B cell (primary cell): Measurements from ENCODE around the gene HPD. TPM values are rescaled to one million over a fixed set of nuclear protein-coding genes. Genes with fewer than 3 reads are reported as not detected.

Source experiments
- ATAC-seq: fragments of 200-7000 bp; cut with Tn5 transposase; one replicate; pipeline ENCODE4 v1.10.0; 2021; ENCODE audit warnings: low read depth, mild to moderate bottlenecking, moderate number of reproducible peaks, moderate library complexity
- CTCF ChIA-PET: fragments of 350-600 bp; sonication (Branson Sonifier 250); formaldehyde crosslinking; loops from one replicate; lab custom pipeline; 2021; ENCODE audit warnings: antibody characterized with exemption, inconsistent platforms; lab: Charles Lee
- POLR2A ChIA-PET: fragments of 350-600 bp; sonication (Branson Sonifier 250); formaldehyde crosslinking; loops from one replicate; lab custom pipeline; 2021; ENCODE audit warnings: antibody characterized with exemption; lab: Charles Lee
- DNase-seq: peaks from one replicate; pipeline ENCODE4 v3.0.0; 2013
- H2AFZ ChIP-seq: 2 replicates; pipeline ENCODE4 v1.6.1; 2012; ENCODE audit warnings: mild to moderate bottlenecking, low read depth, low read length; ENCODE audit not compliant: insufficient read depth, poor library complexity, severe bottlenecking
- H3K27ac ChIP-seq, 2 donors: 1 replicate in 1 of 2; 2 replicates in 1 of 2; pipeline ENCODE4 v1.5.1; 2012 to 2013; ENCODE audit warnings: low read length in 2 of 2, mild to moderate bottlenecking in 2 of 2, moderate library complexity in 1 of 2
- H3K27me3 ChIP-seq, 4 experiments: fragments of 200-600 bp in 1 of 4; sonication (generic) in 1 of 4; replicated peaks in 1 of 4; 1 replicate in 2 of 4; 2 replicates in 2 of 4; pipeline versions ENCODE4 v1.6.1 to v1.7.0; 2013 to 2016; ENCODE audit warnings: low read length in 3 of 4, mild to moderate bottlenecking in 2 of 4, mixed read lengths in 1 of 4, moderate library complexity in 1 of 4; ENCODE audit not compliant: insufficient read depth in 4 of 4, control insufficient read depth in 3 of 4; ENCODE audit errors: control extremely low read depth in 1 of 4
- H3K36me3 ChIP-seq, 2 experiments: replicated peaks in 1 of 2; 1 replicate in 1 of 2; 2 replicates in 1 of 2; pipeline versions ENCODE4 v1.6.1 to v1.7.1; 2013; ENCODE audit warnings: low read length in 1 of 2; ENCODE audit not compliant: insufficient read depth in 2 of 2, control insufficient read depth in 1 of 2; ENCODE audit errors: control extremely low read depth in 1 of 2, extremely low read depth in 1 of 2
- H3K4me1 ChIP-seq, 2 donors: fragments of 200-600 bp in 1 of 2; sonication (generic) in 1 of 2; 1 replicate in 1 of 2; 2 replicates in 1 of 2; pipeline versions ENCODE4 v1.5.1 to v1.6.1; 2013 to 2017; ENCODE audit warnings: low read length in 2 of 2; ENCODE audit not compliant: control insufficient read depth in 2 of 2, insufficient read depth in 2 of 2
- H3K4me2 ChIP-seq: replicated peaks from 2 replicates; pipeline ENCODE3; 2012; ENCODE audit warnings: mild to moderate bottlenecking, low read depth, low read length; ENCODE audit not compliant: poor library complexity, severe bottlenecking
- H3K4me3 ChIP-seq, 5 experiments: fragments of 200-600 bp in 1 of 5; sonication (generic) in 1 of 5; 1 replicate in 3 of 5; 2 replicates in 2 of 5; pipeline versions ENCODE4 v1.5.1 to v1.7.0; 2011 to 2016; ENCODE audit warnings: low read length in 4 of 5, mild to moderate bottlenecking in 4 of 5, low read depth in 2 of 5, control low read depth in 1 of 5, moderate library complexity in 1 of 5; ENCODE audit not compliant: insufficient read depth in 1 of 5; ENCODE audit errors: control extremely low read depth in 1 of 5, extremely low read depth in 1 of 5
- H3K79me2 ChIP-seq: fragments of 200-600 bp; sonication (generic); one replicate; pipeline ENCODE4 v1.6.0; 2016; ENCODE audit warnings: low read length; ENCODE audit not compliant: control insufficient read depth, insufficient read depth
- H3K9ac ChIP-seq: fragments of 200-600 bp; sonication (generic); 2 replicates; pipeline ENCODE4 v1.6.1; 2017; ENCODE audit warnings: mild to moderate bottlenecking, low read length, moderate library complexity
- H3K9me3 ChIP-seq, 3 donors: one replicate each; pipeline versions ENCODE4 v1.6.1 to v1.7.1; 2013; ENCODE audit warnings: low read length in 2 of 3; ENCODE audit not compliant: control insufficient read depth in 2 of 3, insufficient read depth in 1 of 3; ENCODE audit errors: control extremely low read depth in 1 of 3
- H4K20me1 ChIP-seq: 2 replicates; pipeline ENCODE4 v1.6.0; 2012; ENCODE audit warnings: mild to moderate bottlenecking, low read length; ENCODE audit not compliant: insufficient read depth, control insufficient read depth, poor library complexity, severe bottlenecking
- H3K27ac Mint-ChIP-seq: one replicate; pipeline ENCODE4 v1.8.0; 2021; ENCODE audit warnings: mixed read lengths
- H3K27me3 Mint-ChIP-seq: one replicate; pipeline ENCODE4 v1.8.0; 2021; ENCODE audit warnings: mixed read lengths
- H3K4me1 Mint-ChIP-seq: one replicate; pipeline ENCODE4 v1.8.0; 2021; ENCODE audit warnings: mixed read lengths
- H3K4me3 Mint-ChIP-seq: one replicate; pipeline ENCODE4 v1.8.0; 2021; ENCODE audit warnings: mixed read lengths
- H3K9me3 Mint-ChIP-seq: one replicate; pipeline ENCODE4 v1.8.0; 2022; ENCODE audit warnings: mixed read lengths; ENCODE audit not compliant: insufficient read depth
- CTCF ChIP-seq: fragments of 200-600 bp; IDR thresholded peaks from one replicate; pipeline ENCODE4 v1.8.0; 2022; ENCODE audit warnings: antibody characterized with exemption, mild to moderate bottlenecking
- EZH2 ChIP-seq: IDR thresholded peaks from 2 replicates; pipeline ENCODE4 v1.6.1; 2012; ENCODE audit warnings: borderline replicate concordance, low read depth, mild to moderate bottlenecking, moderate library complexity, low read length; ENCODE audit not compliant: insufficient read depth, poor library complexity, severe bottlenecking
- WGBS: methylation state at CpG from one replicate; pipeline ENCODE4 v1.1.5; 2013; ENCODE audit warnings: missing lambda C conversion rate; ENCODE audit not compliant: insufficient coverage; 5-methylcytosine and 5-hydroxymethylcytosine counted together
- intact Hi-C: fragments of 100-400 bp; cut with micrococcal nuclease; formaldehyde crosslinking; loops from one replicate; pipeline ENCODE4 v1.10.0; 2022
- polyA plus RNA-seq: library from polyadenylated mRNA; depleted of rRNA; stranded (reverse); fragments of >200 nt; gene quantifications from 2 replicates; pipeline ENCODE4 v1.2.3, GENCODE V29; 2012
- total RNA-seq, 2 donors: library from RNA; stranded (reverse); fragments of 120-200 nt in 1 of 2; gene quantifications; 1 replicate in 1 of 2; 2 replicates in 1 of 2; pipeline versions ENCODE4 v1.2.3 to v1.2.4, GENCODE V29; 2013 to 2022

The HPD gene
- total and polyA plus RNA-seq, 2 donors (not counting 1 experiment from before 2014, with no cell fraction given), result not detected

DNA sequence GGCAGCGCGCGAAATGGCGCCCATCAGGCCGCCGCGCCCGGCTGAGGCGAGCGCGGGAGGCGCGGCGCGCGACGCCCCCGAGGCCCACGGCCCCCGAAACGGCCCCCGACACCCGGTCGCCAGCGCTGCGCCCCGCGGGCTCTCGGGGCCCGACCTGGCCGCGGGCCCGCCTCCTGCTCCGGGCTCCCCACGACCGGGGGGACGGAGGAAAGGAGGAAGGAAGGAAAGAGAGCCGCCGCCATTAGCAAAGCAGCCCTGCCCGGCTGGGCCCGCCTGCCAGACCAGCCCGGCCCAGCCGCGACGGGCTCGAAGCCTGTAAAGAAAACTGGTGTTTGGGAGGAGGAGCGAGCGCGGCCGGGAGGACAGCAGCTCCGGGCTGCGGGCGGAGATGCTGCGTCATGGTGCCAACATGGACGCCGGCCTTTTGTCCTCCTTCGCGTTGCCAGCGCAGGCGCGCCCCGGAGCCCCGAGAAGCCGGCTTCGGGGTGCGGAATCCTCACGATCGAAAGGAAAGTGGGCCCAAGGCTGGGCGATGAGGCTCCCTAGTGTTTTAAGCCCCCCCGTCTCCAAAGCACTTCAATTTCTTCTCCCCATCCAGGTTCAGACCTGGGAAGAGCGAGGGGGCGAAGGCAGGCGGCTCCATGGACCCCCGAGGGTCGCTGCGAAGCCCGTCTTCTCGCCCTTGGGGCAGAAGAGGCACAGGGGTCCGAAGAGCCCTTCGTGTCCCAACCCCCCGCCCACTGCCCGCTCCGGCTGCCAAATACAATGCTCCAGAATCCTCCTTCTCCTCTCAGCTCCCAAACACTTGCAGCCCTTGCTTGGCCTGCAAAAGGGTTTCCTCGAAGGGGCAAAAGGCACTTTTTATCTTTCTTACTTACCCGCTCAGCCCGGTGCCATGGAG, 57.7 kb downstream of the HPD start:
- H3K27me3 Mint-ChIP-seq, result no peaks in the 10 kb centered on the region
- no peaks in the 10 kb centered on the region for H3K9me3 Mint-ChIP-seq
- peak overlapping the region; percentile 97 for H3K27ac ChIP-seq
- intact Hi-C loops, result loop anchor here (5.0 to 10.0 kb wide), 2 partner anchors 281 to 704 kb away; partner anchors contain the start of gene ZCCHC8
- DNase-seq (peak; percentile 81), ATAC-seq (peak; percentile 4)
- peaks cover 3 to 20% of the 10 kb centered on the region in 2 experiments for H3K36me3 ChIP-seq
- WGBS, result under 1% methylated on average over 83 of the region's 86 CpGs
- H3K27me3 ChIP-seq, result no peaks in the 10 kb centered on the region
- peak overlapping the region; percentile 79 to 95 (median 89) for H3K4me3 ChIP-seq
- peaks cover 12 to 37% of the 10 kb centered on the region in 2 donors for H3K4me1 ChIP-seq
- peak overlapping the region; percentile 98 for H3K27ac Mint-ChIP-seq
- peak overlapping the region; percentile 75 for H2AFZ ChIP-seq
- no peaks in the 10 kb centered on the region for H3K9me3 ChIP-seq
- peak overlapping the region; percentile 90 for H3K4me3 Mint-ChIP-seq
- ChIA-PET CTCF (interaction anchor here (0.6 to 33.5 kb wide), 5 partner anchors 2 to 700 kb away, joined by 3 to 1947 read pairs (median 4); partner anchors contain the start of genes PSMD9, RHOF, SETD1B and ZCCHC8), POLR2A (interaction anchor here (0.5 to 13.7 kb wide), 13 partner anchors 8 to 1116 kb away, joined by 3 to 267 read pairs (median 7); partner anchors contain the start of genes PSMD9 and RHOF)
- no peak for TF ChIP-seq CTCF
- no peak for TF ChIP-seq EZH2
- H3K4me2 ChIP-seq, result peak overlapping the region; percentile 94
- H4K20me1 ChIP-seq, result peaks cover 19% of the 10 kb centered on the region
- H3K4me1 Mint-ChIP-seq, result peaks cover 39% of the 10 kb centered on the region
- H3K9ac ChIP-seq, result peak overlapping the region; percentile 85
- H3K79me2 ChIP-seq, result peaks cover 50% of the 10 kb centered on the region
